Cardiac muscle cell (in vitro differentiated cells and primary cell): Measurements from ENCODE around the gene C1orf232. TPM values are rescaled to one million over a fixed set of nuclear protein-coding genes. Genes with fewer than 3 reads are reported as not detected.

Experiments
- DNase-seq, 2 donors: peaks; one replicate each; pipeline versions ENCODE4 v3.0.0 to v3.0.0-alpha.2; 2010 to 2017; ENCODE audit warnings: low read depth in 1 of 2, low spot score in 1 of 2
- H3K27ac ChIP-seq: fragments of 200-600 bp; sonication (generic); 2 replicates; pipeline ENCODE4 v1.5.1; 2016
- H3K27me3 ChIP-seq: fragments of 200-600 bp; sonication (generic); 2 replicates; pipeline ENCODE4 v1.6.0; 2016; ENCODE audit warnings: control low read depth
- H3K36me3 ChIP-seq: fragments of 200-600 bp; sonication (generic); 2 replicates; pipeline ENCODE4 v1.5.1; 2016; ENCODE audit warnings: control low read depth
- H3K4me1 ChIP-seq: fragments of 200-600 bp; sonication (generic); 2 replicates; pipeline ENCODE4 v1.8.1; 2017; ENCODE audit warnings: low read depth, mild to moderate bottlenecking, mixed run types
- H3K4me3 ChIP-seq: fragments of 200-600 bp; sonication (generic); 2 replicates; pipeline ENCODE4 v1.5.1; 2016; ENCODE audit warnings: mild to moderate bottlenecking
- H3K9me3 ChIP-seq: fragments of 200-600 bp; sonication (generic); 2 replicates; pipeline ENCODE4 v1.5.1; 2017; ENCODE audit warnings: low read depth, mild to moderate bottlenecking, control low read depth
- polyA plus RNA-seq: library from polyadenylated mRNA; unstranded; fragments of >200 nt; fragmentation: Nextera tagmentation; extraction: Ambion mirVana; gene quantifications from 2 replicates; pipeline ENCODE4 v1.2.1, GENCODE V29; 2016
- total RNA-seq: library from RNA; depleted of rRNA; stranded (reverse); fragments of >200 nt; gene quantifications from 2 replicates; pipeline ENCODE4 v1.2.3, GENCODE V29; 2016
- TF ChIP-seq, protein P1 (sequence below): IDR thresholded peaks from 2 replicates; pipeline ENCODE4 v1.5.1; 2012; ENCODE audit warnings: low read depth, mild to moderate bottlenecking, low read length

The C1orf232 gene
- total and polyA plus RNA-seq, 2 experiments from 2014 or later, result not detected

DNA sequence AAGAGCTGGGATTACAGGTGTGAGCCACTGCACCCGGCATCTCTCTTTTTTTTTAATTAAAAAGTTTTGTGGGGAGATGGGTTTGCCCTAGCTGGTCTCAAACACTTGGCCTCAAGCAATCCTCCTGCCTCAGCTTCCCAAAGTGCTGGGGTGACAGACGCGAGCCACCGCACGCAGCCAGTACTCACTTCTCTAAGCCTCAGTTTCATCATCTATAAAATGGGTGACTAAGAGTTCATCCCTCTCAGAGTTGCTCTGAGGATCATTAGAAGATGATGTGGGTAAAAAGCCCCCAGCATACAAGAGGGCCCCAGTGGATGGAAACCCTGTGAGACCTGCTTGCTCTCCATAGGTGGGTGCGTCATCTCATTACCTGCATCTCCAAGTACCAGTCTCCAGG lies 19.1 kb upstream of the C1orf232 start:
- no peak for DNase-seq
- Histone ChIP-seq H3K4me3 (no peak overlapping the region), H3K27me3 (no peaks in the 10 kb centered on the region), H3K4me1 (peaks cover 4% of the 10 kb centered on the region), H3K9me3 (no peaks in the 10 kb centered on the region), H3K36me3 (no peaks in the 10 kb centered on the region), H3K27ac (no peak overlapping the region)
- TF ChIP-seq, protein P1, sequence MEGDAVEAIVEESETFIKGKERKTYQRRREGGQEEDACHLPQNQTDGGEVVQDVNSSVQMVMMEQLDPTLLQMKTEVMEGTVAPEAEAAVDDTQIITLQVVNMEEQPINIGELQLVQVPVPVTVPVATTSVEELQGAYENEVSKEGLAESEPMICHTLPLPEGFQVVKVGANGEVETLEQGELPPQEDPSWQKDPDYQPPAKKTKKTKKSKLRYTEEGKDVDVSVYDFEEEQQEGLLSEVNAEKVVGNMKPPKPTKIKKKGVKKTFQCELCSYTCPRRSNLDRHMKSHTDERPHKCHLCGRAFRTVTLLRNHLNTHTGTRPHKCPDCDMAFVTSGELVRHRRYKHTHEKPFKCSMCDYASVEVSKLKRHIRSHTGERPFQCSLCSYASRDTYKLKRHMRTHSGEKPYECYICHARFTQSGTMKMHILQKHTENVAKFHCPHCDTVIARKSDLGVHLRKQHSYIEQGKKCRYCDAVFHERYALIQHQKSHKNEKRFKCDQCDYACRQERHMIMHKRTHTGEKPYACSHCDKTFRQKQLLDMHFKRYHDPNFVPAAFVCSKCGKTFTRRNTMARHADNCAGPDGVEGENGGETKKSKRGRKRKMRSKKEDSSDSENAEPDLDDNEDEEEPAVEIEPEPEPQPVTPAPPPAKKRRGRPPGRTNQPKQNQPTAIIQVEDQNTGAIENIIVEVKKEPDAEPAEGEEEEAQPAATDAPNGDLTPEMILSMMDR, result no peak

DNA sequence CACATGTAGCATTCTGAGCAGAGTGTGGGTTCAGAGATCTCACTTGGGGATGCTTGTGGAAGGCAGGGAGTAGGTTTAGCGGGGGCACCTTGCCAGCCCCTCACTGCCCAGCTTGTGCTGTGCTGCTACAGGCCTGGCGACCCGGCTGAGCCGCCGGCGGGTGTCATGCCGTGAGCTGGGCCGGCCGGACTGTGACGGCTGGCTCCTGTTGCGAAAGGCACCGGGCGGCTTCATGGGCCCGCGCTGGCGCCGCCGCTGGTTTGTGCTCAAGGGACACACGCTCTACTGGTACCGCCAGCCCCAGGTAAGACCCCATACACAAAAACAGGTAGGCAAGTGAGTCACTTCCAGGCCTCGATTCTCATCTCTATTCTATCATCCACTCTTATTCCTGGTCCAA lies 16.1 kb upstream of the C1orf232 start:
- H3K27ac ChIP-seq, result no peak overlapping the region
- no peaks in the 10 kb centered on the region for H3K9me3 ChIP-seq
- DNase-seq, result no peak
- H3K36me3 ChIP-seq, result no peaks in the 10 kb centered on the region
- H3K4me1 ChIP-seq, result no peaks in the 10 kb centered on the region
- no peak overlapping the region for H3K4me3 ChIP-seq
- no peaks in the 10 kb centered on the region for H3K27me3 ChIP-seq
- TF ChIP-seq, protein P1, result no peak

DNA sequence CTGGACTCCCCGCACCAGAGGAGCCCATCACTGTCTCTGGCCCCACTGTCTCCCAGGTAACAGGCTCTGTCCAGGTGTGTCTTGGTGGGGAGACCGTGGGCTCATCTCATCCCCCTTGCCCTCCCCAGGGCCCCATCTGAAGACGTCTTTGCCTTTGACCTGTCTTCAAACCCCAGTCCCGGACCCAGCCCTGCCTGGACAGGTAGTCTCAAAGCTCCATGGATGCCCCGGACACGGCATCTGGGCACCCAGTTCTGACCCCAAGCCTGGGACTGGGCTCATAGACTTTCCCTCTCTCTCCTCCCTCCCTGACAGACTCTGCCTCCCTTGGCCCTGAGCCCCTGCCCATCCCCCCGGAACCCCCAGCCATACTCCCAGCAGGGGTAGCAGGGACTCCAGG lies 15.3 kb upstream of the C1orf232 start:
- Histone ChIP-seq H3K27me3 (no peaks in the 10 kb centered on the region), H3K9me3 (no peaks in the 10 kb centered on the region), H3K36me3 (no peaks in the 10 kb centered on the region), H3K27ac (no peak overlapping the region), H3K4me3 (no peak overlapping the region), H3K4me1 (no peaks in the 10 kb centered on the region)
- DNase-seq, result no peak
- TF ChIP-seq, protein P1, result no peak

DNA sequence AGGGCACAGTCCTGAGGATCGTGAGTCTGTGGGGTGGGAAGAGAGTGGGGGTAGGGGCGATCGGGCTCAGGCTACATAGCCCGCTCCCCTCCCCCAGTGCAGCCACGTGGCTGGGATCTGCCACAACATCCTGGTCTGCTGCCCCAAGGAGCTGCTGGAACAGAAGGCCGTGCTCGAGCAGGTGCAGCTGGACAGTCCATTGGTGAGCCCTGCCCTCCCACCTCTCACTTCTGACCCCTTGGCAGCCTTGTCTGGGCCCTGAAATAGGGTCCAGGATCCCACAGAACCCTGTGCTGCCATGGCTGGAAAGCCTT lies 13.6 kb upstream of the C1orf232 start:
- TF ChIP-seq, protein P1, result no peak
- no peaks in the 10 kb centered on the region for H3K27me3 ChIP-seq
- no peak for DNase-seq
- no peaks in the 10 kb centered on the region for H3K36me3 ChIP-seq
- no peak overlapping the region for H3K27ac ChIP-seq
- H3K4me1 ChIP-seq, result peaks cover 7% of the 10 kb centered on the region
- no peaks in the 10 kb centered on the region for H3K9me3 ChIP-seq
- no peak overlapping the region for H3K4me3 ChIP-seq

DNA sequence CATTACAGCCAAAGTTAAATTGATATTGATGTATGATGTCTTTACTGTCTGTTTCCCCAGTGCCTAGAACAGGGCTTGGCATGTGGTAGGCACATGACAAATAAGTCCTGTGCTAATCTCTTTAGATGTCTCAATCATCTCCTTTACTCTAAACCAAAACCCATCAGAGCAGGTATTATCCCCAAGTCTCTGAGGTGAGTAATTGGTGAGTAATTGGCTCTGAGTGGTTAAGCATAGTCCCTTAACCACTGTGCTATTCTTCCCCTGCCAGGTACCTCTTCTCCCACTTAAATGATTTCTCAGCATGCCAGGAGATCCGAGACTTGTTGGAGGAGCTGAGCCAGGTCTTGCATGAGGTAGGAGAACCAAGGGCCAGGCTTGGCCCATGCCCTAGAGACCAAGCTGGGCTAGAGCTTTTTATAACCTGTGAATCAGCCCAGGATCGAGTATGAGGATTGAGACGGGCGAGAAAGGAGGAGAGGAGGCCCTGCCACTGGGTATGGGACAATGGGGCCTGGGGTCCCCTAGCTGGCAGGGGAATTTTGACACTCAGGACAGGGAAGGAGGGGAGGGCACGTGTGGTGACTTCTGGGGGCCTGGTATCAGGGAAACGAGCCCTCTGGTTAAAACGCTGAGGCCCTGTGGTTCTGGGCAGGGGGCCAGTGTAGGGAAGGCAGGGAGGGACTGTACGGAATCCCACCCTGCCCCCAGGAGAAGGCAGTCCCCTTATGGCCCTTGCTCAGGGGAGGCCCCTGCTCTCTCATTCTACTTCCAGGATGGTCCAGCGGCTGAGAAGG lies 13.0 kb upstream of the C1orf232 start:
- TF ChIP-seq, protein P1, result no peak
- Histone ChIP-seq H3K27ac (no peak overlapping the region), H3K27me3 (no peaks in the 10 kb centered on the region), H3K4me3 (no peak overlapping the region), H3K4me1 (peaks cover 7% of the 10 kb centered on the region), H3K36me3 (no peaks in the 10 kb centered on the region), H3K9me3 (no peaks in the 10 kb centered on the region)
- DNase-seq, result no peak
